GM21619 (cell line): ENCODE measurements around the gene NSFL1C.

ENCODE experiments used
- ATAC-seq: cut with Tn5 transposase; IDR thresholded peaks from one replicate; pipeline ENCODE4 v1.9.1; 2021; ENCODE audit not compliant: unreplicated experiment

Gene NSFL1C

DNA sequence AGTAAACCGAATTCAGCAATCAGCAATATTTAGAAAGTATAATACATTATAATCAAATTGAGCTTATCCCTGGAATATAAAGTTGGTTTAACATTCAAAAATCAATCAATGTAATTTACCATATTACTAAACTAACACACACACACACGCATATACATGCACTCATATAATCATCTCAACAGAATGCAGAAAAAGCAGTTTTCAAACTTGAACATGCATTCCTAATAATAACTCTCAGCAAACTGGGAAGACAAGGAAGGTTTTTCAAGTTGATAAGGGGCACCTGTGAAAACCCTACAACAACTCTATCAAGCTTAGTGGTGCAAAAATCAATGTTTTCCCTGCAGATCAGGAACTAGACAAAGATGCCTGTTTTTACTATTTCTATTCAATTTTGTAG, 19.9 kb upstream of the NSFL1C start:
- ATAC-seq, result no peak

DNA sequence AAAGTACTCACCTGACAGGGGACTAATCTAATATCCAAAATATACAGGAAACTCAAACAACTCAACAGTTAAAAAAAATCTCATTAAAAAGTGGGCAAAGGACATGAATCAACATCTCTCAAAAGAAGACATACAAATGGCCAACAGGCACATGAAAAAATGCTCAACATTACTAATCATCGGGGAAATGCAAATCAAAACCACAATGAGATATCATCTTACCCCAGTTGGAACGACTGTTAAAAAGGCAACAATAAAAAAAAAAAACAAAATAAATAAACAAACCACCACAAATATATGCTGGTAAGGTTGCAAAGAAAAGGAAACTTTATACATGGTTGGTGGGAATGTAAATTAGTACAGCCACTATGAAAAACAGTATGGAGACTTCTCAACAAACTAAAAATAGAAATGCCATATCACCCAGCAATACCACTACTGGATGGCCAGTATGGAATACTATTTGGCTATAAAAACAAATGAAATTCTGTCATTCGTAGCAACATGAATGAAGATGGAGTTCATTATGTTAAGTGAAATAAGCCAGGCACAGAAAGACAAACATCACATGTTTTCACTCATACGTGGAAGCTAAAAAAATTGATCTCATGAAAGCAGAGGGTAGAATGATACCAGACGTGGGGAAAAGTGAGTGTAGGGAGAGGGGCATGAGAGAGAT, 17.9 kb upstream of the NSFL1C start:
- no peak for ATAC-seq

DNA sequence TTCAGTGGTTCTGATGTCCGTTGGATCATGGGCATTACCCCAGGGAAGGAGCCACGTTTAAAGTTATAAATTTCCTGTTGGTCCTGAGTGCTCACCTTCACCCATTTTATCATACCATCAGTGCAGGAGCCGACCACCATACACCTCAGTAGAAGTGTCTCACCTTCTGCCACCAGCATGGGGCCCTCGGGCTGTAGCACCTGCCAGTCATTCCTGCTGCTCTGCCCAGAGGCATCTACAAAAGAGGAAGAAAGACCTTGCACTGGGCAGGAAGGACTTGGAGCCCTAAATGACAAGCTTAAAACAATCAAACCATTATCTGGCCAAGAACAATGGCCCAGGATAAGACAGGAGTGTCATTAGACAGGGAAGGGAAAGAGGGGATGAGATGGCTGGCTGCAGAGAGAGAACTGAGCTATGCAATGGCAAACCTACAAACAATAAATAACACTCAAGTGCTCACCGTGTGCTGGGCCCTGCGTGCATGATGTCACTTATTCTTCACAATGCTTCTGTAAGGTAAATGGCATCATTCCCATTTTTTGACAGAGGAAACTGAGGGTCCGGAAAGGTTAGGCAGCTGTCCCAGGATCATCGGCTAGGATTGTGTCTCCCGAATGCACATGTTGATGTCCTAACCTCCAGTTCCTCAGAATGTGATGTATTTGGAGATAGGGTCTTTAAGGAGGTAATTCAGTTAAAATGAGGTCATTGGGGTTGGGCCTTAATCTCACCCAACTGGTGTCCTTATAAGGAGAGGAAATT, 13.4 kb upstream of the NSFL1C start:
- ATAC-seq, result no peak

DNA sequence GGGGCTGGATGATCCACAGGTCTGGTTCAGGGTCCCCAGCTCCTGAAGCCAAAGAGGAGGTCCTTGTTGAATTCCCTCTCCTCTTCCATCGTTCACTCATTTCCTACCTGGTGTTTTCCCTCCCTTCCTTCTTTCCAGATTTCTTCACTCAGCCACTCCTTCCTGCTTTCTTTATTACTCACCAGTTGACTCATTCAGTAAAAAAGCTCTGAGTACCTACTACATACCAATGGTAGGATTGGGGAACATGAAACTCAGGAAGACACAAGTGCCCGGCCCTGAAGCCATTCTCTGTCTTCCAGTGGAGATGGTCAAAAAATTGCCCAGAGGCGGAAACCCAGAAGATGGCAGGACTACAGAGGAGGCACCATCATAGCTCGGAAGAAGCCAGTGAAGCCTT, 11.9 kb upstream of the NSFL1C start:
- no peak for ATAC-seq

DNA sequence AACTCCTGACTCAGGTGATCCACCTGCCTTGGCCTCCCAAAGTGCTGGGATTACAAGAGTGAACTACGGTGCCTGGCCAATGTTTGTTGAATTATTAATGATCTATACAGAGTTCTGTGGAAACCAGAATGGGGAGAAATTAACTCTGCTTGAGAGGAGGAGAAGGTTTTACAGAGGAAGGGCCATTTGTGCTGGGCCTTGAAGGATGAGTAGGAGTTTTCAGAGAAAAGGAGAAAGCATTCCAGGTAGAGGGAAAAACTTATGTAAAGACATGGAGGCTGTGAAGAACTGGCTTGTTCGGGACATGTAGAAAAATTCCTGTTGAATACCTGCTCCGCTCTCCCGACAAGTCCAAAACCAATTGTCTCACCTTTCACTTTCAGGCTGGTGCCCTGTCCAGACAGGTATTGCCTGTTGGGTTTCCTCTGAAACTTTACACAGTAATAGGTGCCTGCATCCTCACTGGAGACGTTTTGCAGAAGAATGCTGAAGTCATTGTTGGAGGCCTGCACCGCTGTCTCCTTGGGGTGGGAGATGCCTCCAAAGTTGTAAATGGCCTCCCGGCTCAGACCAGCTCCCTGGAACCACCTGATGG, 11.3 kb upstream of the NSFL1C start:
- ATAC-seq, result no peak

DNA sequence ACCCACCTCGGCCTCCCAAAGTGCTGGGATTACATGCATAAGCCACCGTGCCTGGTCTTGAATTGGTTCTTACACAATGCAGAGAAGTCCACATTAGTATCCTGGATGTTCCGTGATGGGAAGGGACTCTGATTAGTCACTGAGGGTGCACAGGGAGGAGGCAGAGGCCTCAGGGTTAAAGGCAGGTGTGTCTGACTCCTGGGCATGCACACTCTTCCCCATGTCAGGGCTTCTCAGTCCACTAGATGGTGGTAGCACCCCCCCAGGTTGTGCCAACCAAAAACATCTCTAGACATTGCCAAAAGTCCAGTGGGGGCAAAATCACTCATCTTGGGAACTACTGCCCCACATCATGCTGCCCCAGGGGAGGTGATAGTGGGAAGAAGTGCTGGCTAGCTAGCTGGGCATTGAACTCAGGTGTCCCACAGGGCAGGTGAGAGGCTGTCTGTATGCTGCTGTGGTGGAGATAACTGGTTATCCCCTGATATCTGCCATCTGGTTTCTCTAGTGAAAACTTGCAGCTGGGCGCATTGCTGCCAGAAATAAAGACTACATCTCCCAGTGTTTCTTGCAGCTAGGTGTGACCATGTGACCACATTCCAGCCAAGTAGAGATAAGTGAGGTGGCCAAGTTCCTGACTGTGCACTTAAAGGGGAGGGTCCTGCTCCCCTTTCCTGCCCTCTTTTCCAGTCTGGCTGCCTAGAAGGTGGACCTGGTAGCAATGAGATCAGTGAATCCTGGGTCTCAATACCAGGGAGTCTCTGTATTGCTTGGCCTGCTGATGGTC, 8.4 kb upstream of the NSFL1C start:
- ATAC-seq, result no peak

DNA sequence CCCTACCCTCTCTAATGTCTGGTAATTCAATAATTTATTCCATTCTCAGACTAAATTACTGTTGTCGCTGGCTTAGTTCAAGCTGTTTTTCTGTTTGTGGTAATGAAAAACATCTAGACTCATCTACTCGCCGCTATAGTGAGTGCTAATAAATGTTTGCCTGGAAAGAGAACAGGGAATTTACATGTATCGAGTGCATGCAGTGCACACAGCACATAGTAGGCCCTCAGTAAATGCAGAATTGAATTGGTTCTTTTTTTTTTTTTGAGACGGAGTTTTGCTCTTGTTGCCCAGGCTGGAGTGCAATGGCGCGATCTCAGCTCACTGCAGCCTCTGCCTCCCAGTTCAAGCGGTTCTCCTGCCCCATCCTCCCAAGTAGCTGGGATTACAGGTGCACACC, 7.7 kb upstream of the NSFL1C start:
- ATAC-seq, result no peak

DNA sequence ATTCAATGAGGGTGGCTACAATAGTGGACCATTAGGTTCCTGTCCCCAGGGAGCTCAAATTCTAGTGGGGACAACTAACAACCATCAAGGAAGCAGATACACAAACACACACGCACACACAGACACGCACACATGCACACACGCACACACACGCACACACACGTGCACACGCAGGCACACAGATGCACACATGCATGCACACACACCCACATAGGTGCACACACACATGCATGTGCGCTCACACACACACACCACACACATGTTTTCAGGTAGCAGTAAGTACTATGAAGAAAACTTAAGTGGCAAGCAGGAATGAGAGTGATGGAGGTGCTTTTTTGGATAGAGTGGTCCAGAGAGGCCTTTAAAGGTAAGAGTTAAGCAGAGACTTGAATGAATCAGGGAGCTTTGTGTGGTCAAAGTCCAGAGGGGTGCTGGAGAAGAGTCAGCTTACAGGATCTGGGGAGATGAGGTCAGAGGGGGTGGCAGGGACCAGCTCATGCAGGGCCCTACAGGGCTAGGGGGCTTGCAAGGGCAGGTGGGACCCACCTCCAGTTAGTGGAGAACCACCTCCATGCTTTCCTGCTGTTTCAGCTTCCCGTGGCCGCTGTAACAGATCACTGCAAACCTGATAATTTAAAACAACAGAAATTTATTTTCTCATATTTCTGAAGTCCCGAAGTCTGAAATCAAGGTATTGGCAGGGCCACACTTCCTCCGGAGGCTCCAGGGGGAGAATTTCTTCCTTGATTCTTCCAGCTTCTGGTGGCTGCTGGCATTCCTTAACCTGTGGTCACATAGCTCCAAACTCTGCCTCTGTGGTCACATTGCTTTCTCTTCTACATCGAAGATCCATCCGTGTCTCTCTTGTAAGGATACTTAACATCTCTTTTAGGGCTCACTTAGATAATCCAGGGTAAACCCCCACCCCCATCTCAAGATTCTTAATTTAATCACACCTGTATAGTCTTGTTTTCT, 6.9 kb upstream of the NSFL1C start:
- ATAC-seq, result no peak

DNA sequence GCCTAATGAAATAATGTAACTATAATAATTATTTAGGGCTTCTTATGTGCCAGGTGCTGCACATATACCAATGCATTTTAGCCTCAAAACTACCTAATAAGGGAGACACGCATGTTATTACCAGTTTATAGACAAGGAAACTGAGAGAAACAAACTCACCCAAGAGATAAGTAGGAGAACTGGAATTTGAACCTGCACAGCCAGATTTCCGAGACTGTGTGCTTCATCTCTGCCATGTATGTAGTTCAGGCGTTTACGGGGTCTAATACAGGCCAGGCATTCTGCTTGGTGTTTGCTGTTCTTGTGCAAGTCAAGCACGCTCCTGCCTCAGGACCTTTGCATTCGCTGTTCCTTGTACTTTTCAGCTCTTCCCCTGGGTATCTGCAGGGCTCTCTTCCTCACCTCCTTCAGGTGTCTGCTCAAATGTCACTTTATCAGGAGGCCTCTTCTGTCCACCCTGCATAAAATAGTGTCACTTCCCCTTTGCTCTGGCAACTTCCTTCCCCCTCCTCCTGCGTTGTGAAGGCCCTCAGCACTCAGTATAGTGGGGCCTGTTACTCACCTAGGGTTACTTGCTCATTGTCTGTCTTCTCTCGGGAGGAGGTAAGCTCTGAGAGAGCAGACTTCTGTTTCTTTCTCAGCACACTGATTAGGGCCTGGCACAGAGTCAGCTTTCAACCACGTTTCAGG, 6.1 kb upstream of the NSFL1C start:
- no peak for ATAC-seq

DNA sequence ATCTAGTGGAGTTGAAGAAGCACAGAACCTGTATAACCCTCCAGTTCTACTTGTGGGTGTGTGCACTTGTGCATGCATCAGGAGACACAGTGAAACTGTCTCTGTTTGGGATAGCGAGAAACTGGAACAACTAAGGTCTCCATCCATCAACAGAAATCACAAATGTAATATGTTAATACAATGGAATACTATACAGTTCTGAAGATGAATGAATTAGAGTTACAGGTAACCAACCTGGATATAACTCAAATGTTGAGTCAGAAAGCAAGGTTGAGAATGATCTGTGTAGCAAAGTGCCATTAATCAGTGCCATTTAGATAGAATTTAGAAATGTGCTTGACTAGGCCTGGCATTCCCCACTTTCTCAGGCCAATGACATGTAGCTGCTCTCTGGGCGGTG, 4.6 kb upstream of the NSFL1C start:
- no peak for ATAC-seq

DNA sequence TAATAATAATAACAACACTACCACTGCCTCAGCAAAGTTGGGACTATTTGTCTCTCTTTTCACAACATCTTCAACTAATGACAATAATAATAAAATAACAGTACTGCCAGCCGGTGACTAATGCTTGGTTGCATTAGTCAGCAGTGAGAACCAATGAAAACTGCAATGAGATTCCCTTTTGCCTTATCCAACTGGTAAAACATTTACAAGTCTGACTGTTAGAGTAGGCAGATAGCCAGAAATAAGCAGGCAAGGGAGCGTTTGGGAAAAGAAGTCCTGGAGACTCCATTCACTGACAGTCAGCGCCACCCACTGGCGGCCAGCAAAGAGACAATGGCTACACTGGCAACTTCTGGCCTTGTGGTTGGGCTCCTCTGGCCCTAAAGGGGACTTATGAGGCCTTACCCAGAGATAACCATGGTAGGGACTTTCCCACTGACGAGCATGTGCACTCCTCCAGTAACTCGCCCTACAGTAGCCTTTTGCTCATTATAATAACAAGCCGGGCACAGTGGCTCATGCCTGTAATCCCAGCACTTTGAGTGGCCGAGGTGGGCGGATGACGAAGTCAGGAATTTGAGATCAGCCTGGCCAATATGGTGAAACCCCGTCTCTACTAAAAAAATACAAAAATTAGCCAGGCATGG, 3.4 kb upstream of the NSFL1C start:
- peak; percentile 34 for ATAC-seq

DNA sequence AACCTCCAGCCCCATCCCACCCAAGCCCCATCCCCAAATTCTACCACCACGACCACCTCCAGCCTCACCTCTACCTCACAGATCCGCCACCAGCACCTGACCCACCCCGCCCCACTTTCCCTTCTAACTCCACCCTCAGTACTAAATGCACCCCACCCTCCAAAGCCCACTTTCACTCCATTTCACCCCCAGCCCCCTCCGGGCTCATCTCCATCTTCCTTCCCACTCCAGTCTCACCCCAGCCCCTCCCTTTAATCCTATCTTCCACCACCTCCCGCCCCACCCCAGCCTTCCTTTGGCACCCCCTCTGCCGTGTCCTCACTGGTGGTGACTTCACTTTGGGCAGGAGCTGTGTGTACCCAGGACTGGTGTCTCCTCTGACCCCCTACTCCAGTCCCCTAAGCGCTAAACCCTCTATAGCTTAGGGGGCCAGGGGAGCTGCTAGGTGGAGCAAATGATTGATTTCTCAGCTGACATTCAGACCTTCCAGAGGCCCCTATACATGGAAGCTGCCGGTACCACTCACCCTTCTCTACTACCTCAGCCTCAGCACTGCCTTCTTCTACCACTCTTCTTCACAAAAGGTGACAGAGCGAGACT, 2.8 kb upstream of the NSFL1C start:
- no peak for ATAC-seq

DNA sequence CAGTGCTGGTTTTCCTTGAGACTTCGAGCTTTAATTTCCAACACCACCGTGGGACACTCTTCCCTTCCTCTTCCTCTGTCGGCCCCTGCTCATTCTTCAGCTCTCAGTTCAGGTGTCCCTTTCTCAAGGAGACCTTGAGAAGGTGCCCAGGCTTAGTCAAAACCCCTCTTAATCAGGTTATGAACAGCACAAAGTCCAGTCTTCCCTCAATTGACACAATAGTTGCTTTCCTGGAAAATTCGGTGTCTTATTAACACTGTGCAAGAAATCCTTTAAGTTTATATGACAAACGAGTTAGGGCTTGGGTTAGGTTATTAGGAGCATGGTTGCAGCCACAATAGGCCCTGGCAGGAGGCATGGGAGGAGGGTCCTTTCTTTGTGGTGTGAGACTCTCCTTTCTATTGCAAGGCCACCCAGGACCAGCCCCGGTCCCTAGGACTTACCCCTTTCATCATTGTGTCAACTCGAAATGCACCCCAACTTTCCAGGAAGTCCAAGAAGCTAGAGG, 1.5 kb upstream of the NSFL1C start:
- no peak for ATAC-seq

DNA sequence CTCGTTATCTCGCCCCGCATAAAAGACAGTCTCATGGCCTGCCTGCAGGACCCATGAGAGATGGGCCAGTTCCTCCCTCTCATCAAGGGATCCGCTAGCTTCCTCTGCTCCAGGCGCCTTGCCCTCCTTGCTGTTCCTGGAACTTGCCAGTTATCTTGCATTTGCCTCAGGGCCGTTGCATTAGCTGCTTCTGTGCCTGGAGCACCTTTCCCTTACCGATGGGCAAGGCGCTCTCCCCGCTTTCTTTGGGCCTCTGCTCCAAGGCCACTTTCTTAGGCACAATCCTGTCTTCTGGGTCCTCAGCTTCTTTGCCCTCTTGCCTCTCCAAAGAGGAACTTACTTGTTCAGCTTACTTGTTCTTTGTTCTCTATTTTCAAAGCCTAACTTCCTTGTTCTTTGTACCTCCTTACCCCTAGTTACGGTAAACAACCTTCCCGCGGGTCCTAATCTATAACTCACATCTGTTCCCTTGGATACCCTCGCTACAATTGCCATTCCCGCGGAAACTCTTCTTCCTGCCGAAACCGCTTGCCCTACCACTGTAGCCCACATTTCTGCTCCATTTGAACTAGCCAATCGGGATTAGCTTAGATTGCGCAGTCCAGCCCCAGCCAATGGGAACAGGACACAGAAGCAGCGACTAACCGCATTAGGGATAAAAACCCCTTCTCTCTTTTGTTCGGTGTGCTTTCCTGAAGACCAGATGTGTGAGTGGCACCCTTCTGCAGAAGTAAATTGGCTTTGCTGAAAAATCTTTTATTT, 887 bp upstream of the NSFL1C start:
- no peak for ATAC-seq

DNA sequence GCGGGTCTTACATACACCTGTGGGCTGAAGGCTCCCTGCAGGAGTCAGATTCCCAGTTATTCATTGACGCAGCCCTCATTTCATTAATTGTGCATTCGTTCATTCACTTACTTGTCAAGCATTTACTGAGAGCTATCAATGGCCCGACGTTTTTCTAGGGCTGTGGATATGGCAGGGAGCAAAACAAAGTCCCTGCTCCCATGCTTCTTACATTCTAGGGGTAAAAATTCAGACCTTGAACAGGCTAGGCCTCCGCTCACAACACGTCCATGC, 369 bp upstream of the NSFL1C start:
- no peak for ATAC-seq

DNA sequence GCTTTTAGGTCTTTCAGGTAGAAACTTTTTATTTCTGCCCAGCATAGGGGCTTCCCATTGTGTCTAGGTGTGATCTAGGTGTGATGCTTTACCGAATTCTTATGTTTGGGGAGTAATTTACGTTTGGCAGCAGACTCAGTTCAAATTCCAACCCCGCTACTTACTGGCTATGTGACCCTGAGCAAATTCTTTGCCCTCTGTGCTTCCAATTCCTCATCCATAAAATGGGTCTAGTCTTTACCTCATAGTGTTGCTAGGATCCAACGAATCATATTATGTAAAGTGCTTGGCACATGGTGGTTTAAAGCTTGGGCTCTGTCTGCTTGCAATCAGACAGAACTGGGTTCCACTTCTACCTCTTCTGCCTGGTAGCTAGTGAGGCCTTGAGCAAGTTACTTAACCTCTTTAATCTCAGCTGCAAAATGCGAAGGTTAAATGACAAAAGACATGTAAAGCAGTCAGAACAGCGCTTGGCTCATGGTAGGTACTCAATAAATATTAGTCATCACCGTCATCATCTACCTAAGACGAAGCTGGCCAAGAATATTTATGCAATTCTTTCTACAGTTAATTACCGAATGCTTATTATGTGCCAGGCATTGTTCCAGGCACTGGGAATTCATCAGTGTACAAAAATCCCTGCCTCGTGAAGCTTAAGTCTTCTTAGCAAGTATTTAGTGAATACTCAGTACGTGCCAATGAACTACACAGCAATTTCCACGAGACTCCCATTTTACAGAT, 1.0 kb downstream of the NSFL1C start:
- ATAC-seq, result no peak

DNA sequence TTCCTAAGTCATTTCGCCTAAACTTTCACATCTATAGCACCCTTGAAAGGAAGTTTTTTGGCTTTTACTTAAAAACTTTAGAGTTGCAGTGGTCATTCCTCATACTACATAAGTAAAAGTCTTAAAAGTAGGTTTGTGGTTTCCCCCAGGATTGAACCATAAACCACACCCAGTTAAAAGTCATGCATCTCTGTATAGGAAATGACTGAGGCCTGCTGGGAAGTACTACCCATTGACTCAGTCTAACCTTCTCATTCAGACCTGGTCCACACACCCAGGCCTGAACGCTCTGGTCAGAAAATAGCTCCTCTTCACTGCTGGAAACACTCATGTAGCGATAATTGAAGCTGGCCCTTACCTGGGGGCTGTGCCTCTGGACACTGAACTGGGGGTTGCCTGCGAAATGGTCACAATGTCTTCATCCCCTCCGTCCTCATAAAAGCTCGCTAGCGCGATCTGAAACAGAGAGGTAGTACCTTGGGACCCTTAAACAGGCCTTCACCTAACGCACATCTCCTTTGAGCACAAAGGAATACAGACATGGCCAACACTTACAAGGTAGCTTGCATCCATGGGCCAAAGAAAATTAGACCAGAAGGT, 2.6 kb downstream of the NSFL1C start:
- no peak for ATAC-seq
